GM23338 (cell line): Measurements from ENCODE around the gene IFIT5.

Experiments used
- EZH2 ChIP-seq: fragments of 200-600 bp; sonication (generic); IDR thresholded peaks from one replicate; pipeline ENCODE4 v1.8.0; 2017; ENCODE audit warnings: antibody characterized with exemption, mild to moderate bottlenecking, low read depth; ENCODE audit not compliant: unreplicated experiment
- POLR2AphosphoS5 ChIP-seq: IDR thresholded peaks from 2 replicates; pipeline ENCODE4 v1.6.1; 2016; ENCODE audit warnings: antibody characterized with exemption, low read depth
- TF ChIP-seq, protein P1 (sequence below), 2 experiments: fragments of 200-600 bp in 1 of 2; sonication (generic) in 1 of 2; conservative IDR thresholded peaks; 2 replicates each; pipeline versions ENCODE4 v1.5.1 to v1.6.1; 2016 to 2017; ENCODE audit warnings: antibody characterized with exemption in 2 of 2, low read depth in 2 of 2, mild to moderate bottlenecking in 2 of 2, moderate library complexity in 1 of 2

DNA sequence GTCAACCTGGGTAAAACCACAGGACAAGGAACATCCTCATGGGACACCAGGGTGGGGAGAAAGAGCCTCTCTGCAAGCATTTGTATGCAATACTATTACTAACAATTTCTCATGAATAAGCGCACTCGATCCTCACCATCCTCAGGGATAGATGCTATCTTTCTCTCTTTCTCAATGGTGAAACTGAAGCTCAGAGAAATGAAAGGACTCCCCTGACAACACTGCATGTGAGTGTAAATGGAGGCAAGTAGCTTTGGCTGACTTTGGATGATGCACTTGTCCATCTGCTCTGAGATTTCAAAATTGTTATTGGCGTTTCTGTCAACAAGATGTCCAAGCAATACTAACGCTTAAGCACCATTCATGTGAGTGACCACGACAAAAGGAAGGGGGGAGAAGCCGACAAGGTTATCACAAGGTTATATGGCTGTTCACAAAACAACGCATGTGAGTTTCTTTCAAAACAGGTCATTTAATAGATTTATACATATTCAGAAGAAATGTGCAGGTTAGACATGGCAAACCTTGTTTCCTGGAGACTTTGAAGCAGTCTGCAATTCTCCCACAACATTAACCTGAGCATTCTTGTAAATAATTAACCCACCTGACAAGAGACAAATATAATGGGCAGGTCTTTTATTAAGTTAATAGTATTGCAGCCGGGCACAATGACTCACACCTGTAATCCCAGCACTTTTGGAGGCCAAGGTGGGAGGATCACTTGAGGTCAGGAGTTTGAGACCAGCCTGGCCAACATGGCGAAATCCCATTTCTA, 54.0 kb downstream of the IFIT5 start:
- TF ChIP-seq, protein P1, sequence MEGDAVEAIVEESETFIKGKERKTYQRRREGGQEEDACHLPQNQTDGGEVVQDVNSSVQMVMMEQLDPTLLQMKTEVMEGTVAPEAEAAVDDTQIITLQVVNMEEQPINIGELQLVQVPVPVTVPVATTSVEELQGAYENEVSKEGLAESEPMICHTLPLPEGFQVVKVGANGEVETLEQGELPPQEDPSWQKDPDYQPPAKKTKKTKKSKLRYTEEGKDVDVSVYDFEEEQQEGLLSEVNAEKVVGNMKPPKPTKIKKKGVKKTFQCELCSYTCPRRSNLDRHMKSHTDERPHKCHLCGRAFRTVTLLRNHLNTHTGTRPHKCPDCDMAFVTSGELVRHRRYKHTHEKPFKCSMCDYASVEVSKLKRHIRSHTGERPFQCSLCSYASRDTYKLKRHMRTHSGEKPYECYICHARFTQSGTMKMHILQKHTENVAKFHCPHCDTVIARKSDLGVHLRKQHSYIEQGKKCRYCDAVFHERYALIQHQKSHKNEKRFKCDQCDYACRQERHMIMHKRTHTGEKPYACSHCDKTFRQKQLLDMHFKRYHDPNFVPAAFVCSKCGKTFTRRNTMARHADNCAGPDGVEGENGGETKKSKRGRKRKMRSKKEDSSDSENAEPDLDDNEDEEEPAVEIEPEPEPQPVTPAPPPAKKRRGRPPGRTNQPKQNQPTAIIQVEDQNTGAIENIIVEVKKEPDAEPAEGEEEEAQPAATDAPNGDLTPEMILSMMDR (conservative IDR thresholded peaks at IDR 0.05; ENCODE audit: low read depth in 2 of 2) = no peak
- no peak for TF ChIP-seq EZH2
- no peak for TF ChIP-seq POLR2AphosphoS5
